Keratinocyte (primary cell): ENCODE measurements around the gene PEPD. TPM values are rescaled to one million over a fixed set of nuclear protein-coding genes. Genes with fewer than 3 reads are reported as not detected.

Source experiments
- DNase-seq: peaks from one replicate; pipeline ENCODE4 v3.0.0-alpha.2; 2011; ENCODE audit warnings: low read depth, missing footprints, low spot score
- FAIRE-seq: peaks from 2 replicates; lab custom pipeline; 2011; peaks lifted over from hg19 to GRCh38; lab: Jason Lieb, UNC
- H2AFZ ChIP-seq: 2 replicates; pipeline ENCODE4 v1.6.0; 2012; ENCODE audit warnings: low read length, control low read depth, inconsistent platforms; ENCODE audit not compliant: control insufficient read depth
- H3K27ac ChIP-seq: 2 replicates; pipeline ENCODE4 v1.5.1; 2011; ENCODE audit warnings: low read length; ENCODE audit not compliant: control insufficient read depth, insufficient read depth
- H3K27me3 ChIP-seq: 3 replicates; pipeline ENCODE4 v1.6.0; 2011; ENCODE audit warnings: low read length; ENCODE audit not compliant: control insufficient read depth, insufficient read depth; ENCODE audit errors: extremely low read depth
- H3K36me3 ChIP-seq, 2 experiments: 2 replicates in 1 of 2; 3 replicates in 1 of 2; pipeline ENCODE4 v1.5.1; 2011; ENCODE audit warnings: low read length in 2 of 2, mild to moderate bottlenecking in 1 of 2; ENCODE audit not compliant: control insufficient read depth in 2 of 2, insufficient read depth in 2 of 2; ENCODE audit errors: extremely low read depth in 1 of 2
- H3K4me1 ChIP-seq: 3 replicates; pipeline ENCODE4 v1.5.1; 2011; ENCODE audit warnings: low read length; ENCODE audit not compliant: control insufficient read depth, insufficient read depth; ENCODE audit errors: extremely low read depth
- H3K4me2 ChIP-seq: 3 replicates; pipeline ENCODE4 v1.6.0; 2011; ENCODE audit warnings: low read depth, low read length; ENCODE audit not compliant: control insufficient read depth, insufficient read depth; ENCODE audit errors: extremely low read depth
- H3K4me3 ChIP-seq, 3 experiments: fragments of 200-600 bp in 1 of 3; sonication (generic) in 1 of 3; 2 replicates in 2 of 3; 3 replicates in 1 of 3; pipeline ENCODE4 v1.5.1; 2011 to 2016; ENCODE audit warnings: low read length in 3 of 3, mild to moderate bottlenecking in 3 of 3, control low read depth in 2 of 3, inconsistent platforms in 1 of 3, low read depth in 1 of 3, mixed read lengths in 1 of 3, mixed run types in 1 of 3, moderate library complexity in 1 of 3; ENCODE audit not compliant: control insufficient read depth in 2 of 3, insufficient read depth in 2 of 3; ENCODE audit errors: extremely low read depth in 1 of 3
- H3K79me2 ChIP-seq: 2 replicates; pipeline ENCODE4 v1.6.0; 2012; ENCODE audit warnings: low read length; ENCODE audit not compliant: control insufficient read depth, insufficient read depth
- H3K9ac ChIP-seq: 3 replicates; pipeline ENCODE4 v1.6.0; 2011; ENCODE audit warnings: low read length; ENCODE audit not compliant: control insufficient read depth, insufficient read depth; ENCODE audit errors: extremely low read depth
- H3K9me1 ChIP-seq: 3 replicates; pipeline ENCODE4 v1.6.0; 2011; ENCODE audit warnings: low read length; ENCODE audit not compliant: control insufficient read depth, insufficient read depth; ENCODE audit errors: extremely low read depth
- H3K9me3 ChIP-seq: 2 replicates; pipeline ENCODE4 v1.5.1; 2012; ENCODE audit warnings: low read depth, low read length; ENCODE audit not compliant: control insufficient read depth
- H4K20me1 ChIP-seq: 3 replicates; pipeline ENCODE4 v1.6.0; 2011; ENCODE audit warnings: low read length; ENCODE audit not compliant: control insufficient read depth, insufficient read depth; ENCODE audit errors: extremely low read depth
- EZH2 ChIP-seq: IDR thresholded peaks from one replicate; pipeline ENCODE4 v1.6.1; 2012; ENCODE audit warnings: inconsistent platforms, mild to moderate bottlenecking, low read length, moderate library complexity
- dilution Hi-C: fragments of 300-500 bp; cut with MboI; formaldehyde crosslinking; loops from one replicate; pipeline ENCODE4 v1.7.0; 2020; ENCODE audit warnings: low sequenced_read_pairs; ENCODE audit not compliant: extremely low pct_ligation_motif_present
- polyA plus RNA-seq, 5 experiments: library from polyadenylated mRNA; depleted of rRNA in 3 of 5; stranded (reverse) in 3 of 5; stranded (forward) in 1 of 5; unstranded in 1 of 5; fragments of >200 nt; gene quantifications; 1 replicate in 1 of 5; 2 replicates in 3 of 5; 3 replicates in 1 of 5; pipeline versions ENCODE4 v1.2.1 to v1.2.3, GENCODE V29; 2011 to 2012; ENCODE audit warnings: missing spikeins in 2 of 5, low read depth in 1 of 5, low replicate concordance in 1 of 5
- TF ChIP-seq, protein P1 (sequence below), 3 experiments: IDR thresholded peaks in 1 of 3; conservative IDR thresholded peaks in 1 of 3; optimal IDR thresholded peaks in 1 of 3; 2 replicates in 2 of 3; 3 replicates in 1 of 3; pipeline versions ENCODE3 to v1.5.1; 2011; ENCODE audit warnings: low read length in 3 of 3, mild to moderate bottlenecking in 3 of 3, moderate library complexity in 2 of 3, control low read depth in 1 of 3, inconsistent platforms in 1 of 3; ENCODE audit not compliant: insufficient read depth in 2 of 3; ENCODE audit errors: extremely low read depth in 1 of 3

Gene PEPD
- polyA plus RNA-seq, 1 donor (not counting 4 experiments of a cell fraction or from before 2014, with no cell fraction given): 36.9 TPM

GRCh38 chr19:33424181-33424580 is 97.4 kb downstream of the PEPD start:
- no peak for FAIRE-seq
- no peaks in the 10 kb centered on the region for H3K36me3 ChIP-seq

DNA sequence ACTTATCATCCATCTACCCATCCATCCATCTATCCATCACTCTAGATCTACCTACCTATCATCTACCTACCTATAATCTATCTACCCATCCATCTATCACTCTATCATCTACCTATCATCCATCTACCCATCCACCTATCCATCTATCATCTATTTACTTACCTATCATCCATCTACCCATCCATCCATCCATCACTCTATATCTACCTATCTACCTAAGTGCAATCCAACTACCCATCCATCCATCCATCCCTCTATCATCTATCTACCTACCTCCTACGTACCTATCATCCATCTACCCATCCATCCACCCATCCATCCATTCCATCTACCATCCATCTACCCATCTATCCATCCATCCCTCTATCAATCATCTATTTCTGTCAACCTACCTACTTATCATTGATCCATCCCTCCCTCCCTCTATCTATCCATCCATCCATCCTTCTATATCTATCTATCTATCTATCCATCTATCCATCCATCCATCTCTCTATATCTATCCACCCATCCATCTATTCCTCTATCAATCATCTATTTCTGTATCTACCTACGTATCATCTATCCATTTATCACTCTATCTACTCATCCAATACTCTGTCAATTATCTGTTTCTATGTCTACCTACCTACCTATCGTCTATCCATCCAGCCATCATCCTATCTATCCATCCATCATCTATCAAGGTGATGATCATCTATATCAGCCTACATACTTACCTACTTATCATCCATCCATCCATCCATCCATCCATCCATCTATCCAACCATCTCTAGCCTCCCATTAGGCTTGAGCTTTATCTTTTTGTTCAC is 99.0 kb downstream of the PEPD start:
- H3K9me1 ChIP-seq: no peaks in the 10 kb centered on the region

More at GRCh38 chr19:33424181-33424580, 97.4 kb downstream of the PEPD start:
- Histone ChIP-seq H3K4me2 (no peak overlapping the region), H3K27ac (no peak overlapping the region), H2AFZ (no peak overlapping the region), H3K4me1 (no peaks in the 10 kb centered on the region), H3K9ac (no peak overlapping the region), H3K9me1 (no peaks in the 10 kb centered on the region), H3K27me3 (no peaks in the 10 kb centered on the region), H3K4me3 (no peak overlapping the region), H3K9me3 (no peaks in the 10 kb centered on the region), H4K20me1 (no peaks in the 10 kb centered on the region), H3K79me2 (no peaks in the 10 kb centered on the region)
- TF ChIP-seq, protein P1, sequence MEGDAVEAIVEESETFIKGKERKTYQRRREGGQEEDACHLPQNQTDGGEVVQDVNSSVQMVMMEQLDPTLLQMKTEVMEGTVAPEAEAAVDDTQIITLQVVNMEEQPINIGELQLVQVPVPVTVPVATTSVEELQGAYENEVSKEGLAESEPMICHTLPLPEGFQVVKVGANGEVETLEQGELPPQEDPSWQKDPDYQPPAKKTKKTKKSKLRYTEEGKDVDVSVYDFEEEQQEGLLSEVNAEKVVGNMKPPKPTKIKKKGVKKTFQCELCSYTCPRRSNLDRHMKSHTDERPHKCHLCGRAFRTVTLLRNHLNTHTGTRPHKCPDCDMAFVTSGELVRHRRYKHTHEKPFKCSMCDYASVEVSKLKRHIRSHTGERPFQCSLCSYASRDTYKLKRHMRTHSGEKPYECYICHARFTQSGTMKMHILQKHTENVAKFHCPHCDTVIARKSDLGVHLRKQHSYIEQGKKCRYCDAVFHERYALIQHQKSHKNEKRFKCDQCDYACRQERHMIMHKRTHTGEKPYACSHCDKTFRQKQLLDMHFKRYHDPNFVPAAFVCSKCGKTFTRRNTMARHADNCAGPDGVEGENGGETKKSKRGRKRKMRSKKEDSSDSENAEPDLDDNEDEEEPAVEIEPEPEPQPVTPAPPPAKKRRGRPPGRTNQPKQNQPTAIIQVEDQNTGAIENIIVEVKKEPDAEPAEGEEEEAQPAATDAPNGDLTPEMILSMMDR (optimal IDR thresholded peaks at IDR 0.05 in 1 of 3, IDR thresholded peaks at IDR 0.05 in 1 of 3, conservative IDR thresholded peaks at IDR 0.05 in 1 of 3; ENCODE audit: extremely low read depth in 1 of 3, insufficient read depth in 2 of 3, low read length in 3 of 3): no peak
- TF ChIP-seq EZH2: no peak
- DNase-seq: no peak
- dilution Hi-C loops: no loop called here

More for the DNA sequence above, 99.0 kb downstream of the PEPD start:
- H2AFZ ChIP-seq: no peak overlapping the region
- no peaks in the 10 kb centered on the region for H3K27me3 ChIP-seq
- no peaks in the 10 kb centered on the region for H3K4me1 ChIP-seq
- H3K4me2 ChIP-seq: no peak overlapping the region
- H3K4me3 ChIP-seq: no peak overlapping the region
- H3K27ac ChIP-seq: no peak overlapping the region
- no peaks in the 10 kb centered on the region for H4K20me1 ChIP-seq
- TF ChIP-seq EZH2: no peak
- TF ChIP-seq, protein P1 (optimal IDR thresholded peaks at IDR 0.05 in 1 of 3, IDR thresholded peaks at IDR 0.05 in 1 of 3, conservative IDR thresholded peaks at IDR 0.05 in 1 of 3; ENCODE audit: extremely low read depth in 1 of 3, insufficient read depth in 2 of 3, low read length in 3 of 3): no peak
- H3K79me2 ChIP-seq: no peaks in the 10 kb centered on the region
- DNase-seq (no peak), FAIRE-seq (no peak)
- no peaks in the 10 kb centered on the region for H3K9me3 ChIP-seq
- dilution Hi-C loops: no loop called here
- H3K36me3 ChIP-seq: no peaks in the 10 kb centered on the region
- H3K9ac ChIP-seq: no peak overlapping the region
